ENCODE measurements around the gene EXOSC10.
"Not testable (repeated sequence)": the region's sequence is repeated elsewhere in the genome, so short reads cannot be mapped to it uniquely, and the experiment has no call there.

EXOSC10 gene

GRCh38 chr1:11023201-11023600 lies 76.5 kb downstream of the EXOSC10 start:
- Histone ChIP-seq H3K9me3 (ENCODE audit: control insufficient read depth in 5 of 5, low read length in 5 of 5) (no peaks in the 10 kb centered on the region), H3K4me1 (ENCODE audit: control insufficient read depth in 5 of 5, insufficient read depth in 5 of 5, low read length in 5 of 5) (peaks cover 0 to 4% (median 0%) of the 10 kb centered on the region in 5 donors), H3K36me3 (ENCODE audit: control insufficient read depth in 5 of 5, insufficient read depth in 5 of 5, low read length in 5 of 5) (peaks cover 60 to 92% (median 81%) of the 10 kb centered on the region in 5 donors), H3K9ac (ENCODE audit: low read length in 5 of 5) (no peak overlapping the region), H3K4me3 (ENCODE audit: low read depth in 1 of 5, low read length in 5 of 5) (no peak overlapping the region), H3K27ac (ENCODE audit: low read depth, low read length) (no peak overlapping the region), H3K27me3 (ENCODE audit: control insufficient read depth in 5 of 5, insufficient read depth in 4 of 5, low read length in 5 of 5) (no peaks in the 10 kb centered on the region)

DNA sequence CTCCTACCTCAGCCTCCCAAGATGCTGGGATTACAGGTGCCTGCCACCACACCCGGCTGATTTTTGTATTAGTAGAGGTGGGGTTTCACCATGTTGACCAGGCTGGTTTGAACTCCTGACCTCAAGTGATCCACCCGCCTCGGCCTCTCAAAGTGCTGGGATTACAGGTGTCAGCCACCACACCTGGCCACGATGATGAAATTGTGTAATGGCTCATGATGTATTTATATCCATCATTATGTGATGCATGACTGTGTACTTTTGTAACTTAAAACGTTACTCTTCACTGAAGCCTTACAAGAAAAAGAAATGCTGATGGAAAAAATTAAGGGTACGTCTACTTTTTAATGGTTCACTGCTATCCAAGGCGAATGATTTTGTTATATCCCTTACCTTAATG lies 79.7 kb downstream of the EXOSC10 start:
- Histone ChIP-seq H3K9ac (ENCODE audit: low read length in 5 of 5) (no peak overlapping the region), H3K4me3 (ENCODE audit: low read depth in 1 of 5, low read length in 5 of 5) (no peak overlapping the region), H3K4me1 (ENCODE audit: control insufficient read depth in 5 of 5, insufficient read depth in 5 of 5, low read length in 5 of 5) (peaks cover 0 to 6% (median 0%) of the 10 kb centered on the region in 5 donors), H3K36me3 (ENCODE audit: control insufficient read depth in 5 of 5, insufficient read depth in 5 of 5, low read length in 5 of 5) (peaks cover 44 to 96% (median 81%) of the 10 kb centered on the region in 5 donors), H3K27ac (ENCODE audit: low read depth, low read length) (no peak overlapping the region), H3K9me3 (ENCODE audit: control insufficient read depth in 5 of 5, low read length in 5 of 5) (no peaks in the 10 kb centered on the region), H3K27me3 (ENCODE audit: control insufficient read depth in 5 of 5, insufficient read depth in 4 of 5, low read length in 5 of 5) (no peaks in the 10 kb centered on the region)

DNA sequence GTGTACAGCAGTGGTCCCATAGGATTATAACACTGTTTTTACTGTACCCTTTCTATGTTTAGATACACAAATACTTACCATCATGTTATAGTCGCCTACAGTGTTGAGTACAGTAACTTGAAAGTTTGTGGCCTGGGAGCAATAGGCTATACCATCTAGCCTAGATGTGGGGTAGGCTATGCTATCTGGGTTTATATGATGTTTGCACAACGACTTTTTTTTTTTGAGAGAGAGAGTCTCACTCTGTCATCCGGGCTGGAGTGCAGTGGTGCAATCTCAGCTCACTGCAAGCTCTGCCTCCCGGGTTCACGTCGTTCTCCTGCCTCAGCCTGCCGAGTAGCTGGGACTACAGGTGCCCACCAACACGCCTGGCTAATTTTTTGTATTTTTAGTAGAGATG lies 80.3 kb downstream of the EXOSC10 start:
- Histone ChIP-seq H3K4me1 (ENCODE audit: control insufficient read depth in 5 of 5, insufficient read depth in 5 of 5, low read length in 5 of 5) (peaks cover 0 to 12% (median 5%) of the 10 kb centered on the region in 5 donors), H3K36me3 (ENCODE audit: control insufficient read depth in 5 of 5, insufficient read depth in 5 of 5, low read length in 5 of 5) (peaks cover 40 to 96% (median 79%) of the 10 kb centered on the region in 5 donors)
- H3K27ac ChIP-seq (ENCODE audit: low read depth, low read length); H3K9ac ChIP-seq (ENCODE audit: low read length in 5 of 5); H3K9me3 ChIP-seq (ENCODE audit: control insufficient read depth in 5 of 5, low read length in 5 of 5); H3K4me3 ChIP-seq (ENCODE audit: low read depth in 1 of 5, low read length in 5 of 5); H3K27me3 ChIP-seq (ENCODE audit: control insufficient read depth in 5 of 5, insufficient read depth in 4 of 5, low read length in 5 of 5): not testable (repeated sequence)

Data from subcutaneous abdominal adipose tissue (tissue), 5 donors.